CD14-positive monocyte (primary cell): ENCODE measurements around the gene LUZP2. TPM values are rescaled to one million over a fixed set of nuclear protein-coding genes. Genes with fewer than 3 reads are reported as not detected.

ENCODE experiments used
- DNase-seq, 3 donors: peaks; one replicate each; pipeline ENCODE4 v3.0.0-alpha.2; 2011 to 2022
- H2AFZ ChIP-seq: 2 replicates; pipeline ENCODE4 v1.6.0; 2012; ENCODE audit warnings: mild to moderate bottlenecking, low read depth, low read length, inconsistent platforms; ENCODE audit not compliant: insufficient read depth, poor library complexity, severe bottlenecking
- H3K27ac ChIP-seq, 2 donors: 1 replicate in 1 of 2; 2 replicates in 1 of 2; pipeline ENCODE4 v1.5.1; 2012 to 2013; ENCODE audit warnings: low read length in 2 of 2, control low read depth in 1 of 2, inconsistent platforms in 1 of 2, low read depth in 1 of 2, mild to moderate bottlenecking in 1 of 2
- H3K27me3 ChIP-seq, 2 donors: one replicate each; pipeline versions ENCODE4 v1.6.0 to v1.6.1; 2011 to 2013; ENCODE audit warnings: low read length in 2 of 2; ENCODE audit not compliant: control insufficient read depth in 2 of 2, insufficient read depth in 2 of 2
- H3K36me3 ChIP-seq, 2 donors: replicated peaks in 1 of 2; 1 replicate in 1 of 2; 2 replicates in 1 of 2; pipeline versions ENCODE4 v1.5.1 to v1.6.1; 2012 to 2013; ENCODE audit warnings: low read length in 2 of 2, control low read depth in 1 of 2, inconsistent platforms in 1 of 2, mild to moderate bottlenecking in 1 of 2; ENCODE audit not compliant: insufficient read depth in 2 of 2, control insufficient read depth in 1 of 2
- H3K4me1 ChIP-seq, 2 donors: 1 replicate in 1 of 2; 2 replicates in 1 of 2; pipeline versions ENCODE4 v1.5.1 to v1.6.1; 2012 to 2013; ENCODE audit warnings: low read length in 2 of 2, control low read depth in 1 of 2, inconsistent platforms in 1 of 2, mild to moderate bottlenecking in 1 of 2, moderate library complexity in 1 of 2; ENCODE audit not compliant: insufficient read depth in 2 of 2, control insufficient read depth in 1 of 2
- H3K4me2 ChIP-seq: replicated peaks from 2 replicates; pipeline ENCODE3; 2012; ENCODE audit warnings: low read length, moderate library complexity, mild to moderate bottlenecking; ENCODE audit not compliant: poor library complexity, severe bottlenecking; ENCODE audit errors: extremely low read depth
- H3K4me3 ChIP-seq, 3 experiments: fragments of 200-600 bp in 1 of 3; sonication (generic) in 1 of 3; replicated peaks in 1 of 3; 1 replicate in 2 of 3; 2 replicates in 1 of 3; pipeline ENCODE4 v1.5.1; 2011 to 2013; ENCODE audit warnings: low read length in 3 of 3, mild to moderate bottlenecking in 3 of 3, control low read depth in 2 of 3, low read depth in 2 of 3, inconsistent platforms in 1 of 3, moderate library complexity in 1 of 3
- H3K79me2 ChIP-seq: 2 replicates; pipeline ENCODE4 v1.6.0; 2012; ENCODE audit warnings: mild to moderate bottlenecking, control low read depth, inconsistent platforms, low read length, moderate library complexity; ENCODE audit not compliant: insufficient read depth
- H3K9ac ChIP-seq: 2 replicates; pipeline ENCODE4 v1.6.0; 2017; ENCODE audit warnings: low read length, mild to moderate bottlenecking; ENCODE audit not compliant: insufficient read depth, poor library complexity, severe bottlenecking
- H3K9me3 ChIP-seq, 2 donors: replicated peaks in 1 of 2; 1 replicate in 1 of 2; 2 replicates in 1 of 2; pipeline versions ENCODE4 v1.5.1 to v1.6.1; 2012 to 2013; ENCODE audit warnings: low read length in 2 of 2, control low read depth in 1 of 2; ENCODE audit not compliant: control insufficient read depth in 1 of 2, insufficient read depth in 1 of 2
- H4K20me1 ChIP-seq: 2 replicates; pipeline ENCODE4 v1.6.0; 2012; ENCODE audit warnings: mild to moderate bottlenecking, low read length, control low read depth, moderate library complexity; ENCODE audit not compliant: insufficient read depth
- H3K27ac Mint-ChIP-seq, 7 donors: one replicate each; pipeline ENCODE4 v1.8.0; 2020; ENCODE audit warnings: mild to moderate bottlenecking in 7 of 7, mixed read lengths in 7 of 7, moderate library complexity in 6 of 7, inconsistent platforms in 2 of 7
- H3K27me3 Mint-ChIP-seq, 3 donors: one replicate each; pipeline ENCODE4 v1.8.0; 2021 to 2022; ENCODE audit warnings: low read depth in 3 of 3, mild to moderate bottlenecking in 3 of 3, mixed read lengths in 3 of 3, moderate library complexity in 3 of 3, inconsistent platforms in 1 of 3
- H3K36me3 Mint-ChIP-seq, 2 donors: one replicate each; pipeline ENCODE4 v1.8.0; 2020; ENCODE audit warnings: mixed read lengths in 2 of 2, inconsistent platforms in 1 of 2, mild to moderate bottlenecking in 1 of 2
- H3K4me1 Mint-ChIP-seq: one replicate; pipeline ENCODE4 v1.8.0; 2020; ENCODE audit warnings: mild to moderate bottlenecking, mixed read lengths
- H3K4me3 Mint-ChIP-seq, 2 donors: one replicate each; pipeline ENCODE4 v1.8.0; 2020; ENCODE audit warnings: mild to moderate bottlenecking in 2 of 2, mixed read lengths in 2 of 2, moderate library complexity in 1 of 2
- H3K9me3 Mint-ChIP-seq, 7 donors: one replicate each; pipeline ENCODE4 v1.8.0; 2020 to 2022; ENCODE audit warnings: mixed read lengths in 7 of 7, mild to moderate bottlenecking in 6 of 7, moderate library complexity in 6 of 7, inconsistent platforms in 2 of 7
- WGBS: methylation state at CpG from one replicate; pipeline ENCODE4 v1.1.5; 2013; ENCODE audit warnings: missing lambda C conversion rate; ENCODE audit not compliant: insufficient coverage; 5-methylcytosine and 5-hydroxymethylcytosine counted together
- intact Hi-C, 2 donors: fragments of 100-400 bp; cut with micrococcal nuclease; formaldehyde crosslinking; loops; one replicate each; pipeline versions ENCODE4 v1.15.0 to v1.15.1; 2023
- polyA plus RNA-seq, 3 donors: library from polyadenylated mRNA; depleted of rRNA in 1 of 3; unstranded in 2 of 3; stranded (reverse) in 1 of 3; fragments of 300-500 nt in 2 of 3; fragments of >200 nt in 1 of 3; fragmentation: Illumina TruSeq in 2 of 3; gene quantifications; 1 replicate in 2 of 3; 2 replicates in 1 of 3; pipeline ENCODE4 v1.2.3, GENCODE V29; 2012 to 2021
- TF ChIP-seq, protein P1 (sequence below): fragments of 200-600 bp; IDR thresholded peaks from one replicate; pipeline ENCODE4 v1.8.0; 2022; ENCODE audit warnings: antibody characterized with exemption, mild to moderate bottlenecking

Gene LUZP2
- polyA plus RNA-seq, 3 donors = not detected

DNA sequence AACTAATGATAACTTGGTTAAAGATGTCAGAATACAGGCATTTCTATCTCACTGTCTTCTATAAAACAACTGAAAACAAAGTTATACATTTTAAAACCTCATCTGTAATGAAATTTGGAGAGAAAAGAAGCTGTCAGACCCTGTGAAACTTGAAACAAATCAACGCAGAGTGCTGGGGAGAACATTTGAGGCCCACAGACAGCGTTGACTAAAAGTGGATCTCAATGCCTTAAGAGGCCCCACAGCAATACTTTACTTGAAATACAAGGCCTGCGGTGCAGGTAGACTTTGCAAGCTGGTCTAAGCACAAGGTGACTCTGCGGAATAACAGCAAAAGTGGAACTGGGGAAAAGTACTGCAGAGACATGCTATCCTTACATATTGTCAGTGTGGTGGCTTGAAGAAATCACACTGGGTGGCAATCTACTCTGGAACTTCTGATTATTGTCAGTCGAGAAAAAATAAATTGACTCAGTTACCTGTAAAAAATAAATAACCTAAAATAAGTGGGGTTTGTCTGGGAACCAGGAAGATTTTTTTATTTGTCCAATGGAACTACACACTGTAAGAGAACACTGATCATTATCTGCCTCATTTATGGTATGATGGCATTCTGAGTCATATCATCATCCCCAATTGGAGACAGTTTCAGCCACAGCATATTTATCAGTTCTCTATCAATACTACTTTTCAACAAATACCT lies 138.9 kb downstream of the LUZP2 start:
- 60% methylated on average over 1 of the region's 5 CpGs for WGBS
- TF ChIP-seq, protein P1, sequence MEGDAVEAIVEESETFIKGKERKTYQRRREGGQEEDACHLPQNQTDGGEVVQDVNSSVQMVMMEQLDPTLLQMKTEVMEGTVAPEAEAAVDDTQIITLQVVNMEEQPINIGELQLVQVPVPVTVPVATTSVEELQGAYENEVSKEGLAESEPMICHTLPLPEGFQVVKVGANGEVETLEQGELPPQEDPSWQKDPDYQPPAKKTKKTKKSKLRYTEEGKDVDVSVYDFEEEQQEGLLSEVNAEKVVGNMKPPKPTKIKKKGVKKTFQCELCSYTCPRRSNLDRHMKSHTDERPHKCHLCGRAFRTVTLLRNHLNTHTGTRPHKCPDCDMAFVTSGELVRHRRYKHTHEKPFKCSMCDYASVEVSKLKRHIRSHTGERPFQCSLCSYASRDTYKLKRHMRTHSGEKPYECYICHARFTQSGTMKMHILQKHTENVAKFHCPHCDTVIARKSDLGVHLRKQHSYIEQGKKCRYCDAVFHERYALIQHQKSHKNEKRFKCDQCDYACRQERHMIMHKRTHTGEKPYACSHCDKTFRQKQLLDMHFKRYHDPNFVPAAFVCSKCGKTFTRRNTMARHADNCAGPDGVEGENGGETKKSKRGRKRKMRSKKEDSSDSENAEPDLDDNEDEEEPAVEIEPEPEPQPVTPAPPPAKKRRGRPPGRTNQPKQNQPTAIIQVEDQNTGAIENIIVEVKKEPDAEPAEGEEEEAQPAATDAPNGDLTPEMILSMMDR = no peak
- Mint-ChIP-seq H3K36me3 (no peaks in the 10 kb centered on the region), H3K4me3 (no peak overlapping the region), H3K9me3 (peaks cover 0 to 1% (median 0%) of the 10 kb centered on the region in 7 donors), H3K27me3 (no peaks in the 10 kb centered on the region), H3K4me1 (no peaks in the 10 kb centered on the region), H3K27ac (no peak overlapping the region)
- Histone ChIP-seq H3K4me3 (no peak overlapping the region), H3K27me3 (no peaks in the 10 kb centered on the region), H4K20me1 (no peaks in the 10 kb centered on the region), H3K36me3 (no peaks in the 10 kb centered on the region), H3K27ac (no peak overlapping the region), H3K9me3 (no peaks in the 10 kb centered on the region), H3K4me2 (no peak overlapping the region), H2AFZ (no peak overlapping the region), H3K9ac (no peak overlapping the region), H3K4me1 (no peaks in the 10 kb centered on the region), H3K79me2 (no peaks in the 10 kb centered on the region)
- no peak for DNase-seq
- intact Hi-C loops = no loop called here

DNA sequence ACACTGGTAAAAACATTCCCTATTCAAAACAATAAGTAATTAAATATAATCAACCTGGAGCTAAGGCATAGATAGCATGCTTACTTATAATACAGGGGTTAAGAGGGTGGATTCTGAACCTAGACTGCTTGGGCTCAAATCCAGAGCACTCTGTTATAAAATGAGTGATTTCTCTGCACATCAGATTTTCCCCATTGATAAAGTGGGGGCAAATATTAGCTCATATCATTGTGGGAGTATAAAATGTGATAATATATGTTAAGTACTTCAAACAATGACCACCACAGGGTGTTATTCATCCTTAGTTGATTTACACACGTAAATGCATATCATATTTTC lies 139.4 kb downstream of the LUZP2 start:
- Histone ChIP-seq H3K36me3 (no peaks in the 10 kb centered on the region), H3K9me3 (no peaks in the 10 kb centered on the region), H3K27ac (no peak overlapping the region), H3K79me2 (no peaks in the 10 kb centered on the region), H3K27me3 (no peaks in the 10 kb centered on the region), H4K20me1 (no peaks in the 10 kb centered on the region), H2AFZ (no peak overlapping the region), H3K4me3 (no peak overlapping the region), H3K4me2 (no peak overlapping the region), H3K4me1 (no peaks in the 10 kb centered on the region), H3K9ac (no peak overlapping the region)
- no peaks in the 10 kb centered on the region for H3K4me1 Mint-ChIP-seq
- H3K27ac Mint-ChIP-seq = no peak overlapping the region
- DNase-seq = no peak
- H3K4me3 Mint-ChIP-seq = no peak overlapping the region
- no peaks in the 10 kb centered on the region for H3K36me3 Mint-ChIP-seq
- intact Hi-C loops = no loop called here
- TF ChIP-seq, protein P1 = no peak
- no peaks in the 10 kb centered on the region for H3K27me3 Mint-ChIP-seq
- 88% methylated on average over 1 of the region's 1 CpG for WGBS
- H3K9me3 Mint-ChIP-seq = peaks cover 0 to 1% (median 0%) of the 10 kb centered on the region in 7 donors
